ENCODE data around the gene INTS1. TPM values are rescaled to one million over a fixed set of nuclear protein-coding genes. Genes with fewer than 3 reads are reported as not detected.

INTS1 gene
- total and polyA plus RNA-seq, 2 donors (not counting 1 experiment from before 2014, with no cell fraction given), result 128 to 160 TPM

- Mint-ChIP-seq H3K27me3 (peaks cover 28% of the 10 kb centered on the region), H3K4me3 (no peak overlapping the region), H3K4me1 (peaks cover 6% of the 10 kb centered on the region), H3K9me3 (ENCODE audit: insufficient read depth) (no peaks in the 10 kb centered on the region), H3K27ac (no peak overlapping the region)
- Histone ChIP-seq H3K36me3 (replicated peaks in 1 of 2; ENCODE audit: control extremely low read depth in 1 of 2, control insufficient read depth in 1 of 2, extremely low read depth in 1 of 2, insufficient read depth in 2 of 2, low read length in 1 of 2) (no peaks in the 10 kb centered on the region), H3K9ac (ENCODE audit: low read length) (no peak overlapping the region), H3K4me2 (replicated peaks; ENCODE audit: low read depth, low read length, poor library complexity, severe bottlenecking) (no peak overlapping the region), H4K20me1 (ENCODE audit: control insufficient read depth, insufficient read depth, low read length, poor library complexity, severe bottlenecking) (no peaks in the 10 kb centered on the region), H3K27me3 (replicated peaks in 1 of 4; ENCODE audit: control extremely low read depth in 1 of 4, control insufficient read depth in 3 of 4, insufficient read depth in 4 of 4, low read length in 3 of 4) (peaks cover 0 to 3% (median 0%) of the 10 kb centered on the region in 4 experiments), H2AFZ (ENCODE audit: insufficient read depth, low read depth, low read length, poor library complexity, severe bottlenecking) (no peak overlapping the region), H3K9me3 (ENCODE audit: control extremely low read depth in 1 of 3, control insufficient read depth in 2 of 3, insufficient read depth in 1 of 3, low read length in 2 of 3) (peaks cover 0 to 11% (median 0%) of the 10 kb centered on the region in 3 donors), H3K4me1 (ENCODE audit: control insufficient read depth in 2 of 2, insufficient read depth in 2 of 2, low read length in 2 of 2) (no peaks in the 10 kb centered on the region), H3K4me3 (ENCODE audit: control extremely low read depth in 1 of 5, extremely low read depth in 1 of 5, insufficient read depth in 1 of 5, low read depth in 2 of 5, low read length in 4 of 5) (no peak overlapping the region), H3K27ac (ENCODE audit: low read length in 2 of 2) (no peak overlapping the region), H3K79me2 (ENCODE audit: control insufficient read depth, insufficient read depth, low read length) (no peaks in the 10 kb centered on the region)
- no peak for DNase-seq
- POLR2A ChIA-PET, result no interaction called here
- WGBS (ENCODE audit: insufficient coverage), result 90% methylated on average over 41 of the region's 41 CpGs
- ATAC-seq (ENCODE audit: low read depth), result no peak
- TF ChIP-seq EZH2 (IDR thresholded peaks at IDR 0.05; ENCODE audit: borderline replicate concordance, insufficient read depth, low read depth, low read length, poor library complexity, severe bottlenecking), result no peak
- no peak for TF ChIP-seq CTCF (IDR thresholded peaks at IDR 0.05)
- CTCF ChIA-PET, result no interaction called here
- intact Hi-C loops (cut with micrococcal nuclease), result no loop called here
Observed at GRCh38 chr7:1421020-1421790, 83.0 kb downstream of the INTS1 start.

Other genes with a start within 250 kb of the INTS1 start
- gene MICALL2, start 44.9 kb downstream of the INTS1 start, total RNA-seq, result 0.94 and 0.97 TPM in 2 replicates
- 0.46 and 0.85 TPM in 2 replicates for gene MICALL2, start 44.9 kb downstream of the INTS1 start, polyA plus RNA-seq
- 44.9 and 45.7 TPM in 2 replicates for gene MAFK, start 26.3 kb upstream of the INTS1 start, total RNA-seq
- 26.3 and 42.2 TPM in 2 replicates for gene MAFK, start 26.3 kb upstream of the INTS1 start, polyA plus RNA-seq
- not detected in 2 replicates for gene TMEM184A, start 51.8 kb upstream of the INTS1 start, total RNA-seq
- gene TMEM184A, start 51.8 kb upstream of the INTS1 start, polyA plus RNA-seq, result 0.43 TPM in 1 of 2 replicates, not detected in the other
- 27.4 and 28.6 TPM in 2 replicates for gene PSMG3, start 65.6 kb upstream of the INTS1 start, total RNA-seq
- gene PSMG3, start 65.6 kb upstream of the INTS1 start, polyA plus RNA-seq, result 73.9 and 75.7 TPM in 2 replicates
- gene ELFN1, start 165.9 kb upstream of the INTS1 start, total RNA-seq, result 0.07 and 0.12 TPM in 2 replicates
- gene ELFN1, start 165.9 kb upstream of the INTS1 start, polyA plus RNA-seq, result 0.03 TPM in 1 of 2 replicates, not detected in the other

Measured in B cell (primary cell).